Tongue (tissue), 2 donors: Measurements from ENCODE around the gene CUL3. TPM values are rescaled to one million over a fixed set of nuclear protein-coding genes. Genes with fewer than 3 reads are reported as not detected.

Experiments
- DNase-seq: peaks from one replicate; pipeline ENCODE4 v3.0.0-alpha.2; 2015
- total RNA-seq: library from RNA; depleted of rRNA; stranded (reverse); fragments of >200 nt; gene quantifications from one replicate; pipeline ENCODE4 v1.2.3, GENCODE V29; 2014

Gene CUL3
- total RNA-seq, 1 donor from 2014 or later, result 107 TPM

GRCh38 chr2:224421065-224421464, 164.1 kb downstream of the CUL3 start:
- no peak for DNase-seq

Other genes starting within 250 kb of the CUL3 start
- gene FAM124B, start 183.3 kb downstream of the CUL3 start, total RNA-seq, result 11.8 TPM
- gene CCDC195, start 131.0 kb upstream of the CUL3 start, total RNA-seq, result not detected